ENCODE results near the gene TMEM59L.
"Not testable (repeated sequence)": the region's sequence is repeated elsewhere in the genome, so short reads cannot be mapped to it uniquely, and the experiment has no call there.

Gene TMEM59L

DNA sequence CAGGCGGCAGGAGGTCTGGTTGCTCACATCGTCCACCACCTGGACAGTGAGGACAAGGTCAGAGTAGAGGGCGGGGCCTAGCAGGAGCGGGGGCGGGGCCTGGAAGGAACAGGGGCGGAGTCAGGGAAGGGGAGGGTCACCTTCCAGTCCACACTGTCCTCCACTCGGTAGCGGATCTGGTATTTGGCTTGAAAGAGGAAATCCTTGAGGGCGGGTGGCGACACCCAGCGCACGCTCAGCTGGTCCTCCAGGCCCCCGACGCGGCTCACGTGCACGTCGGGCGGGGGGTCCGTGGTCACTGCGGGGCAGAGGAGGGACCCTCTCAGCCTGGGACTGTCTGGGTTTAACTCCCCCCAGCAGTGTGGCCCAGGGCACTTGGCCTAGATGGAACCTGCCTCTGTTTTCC, 15.9 kb upstream of the TMEM59L start:
- H3K9me3 ChIP-seq (ENCODE audit: low read length): no peaks in the 10 kb centered on the region
- peaks cover 0 to 43% of the 10 kb centered on the region in 2 donors for H3K27me3 ChIP-seq (ENCODE audit: control insufficient read depth in 1 of 2, insufficient read depth in 2 of 2, low read length in 2 of 2)
- H3K27ac ChIP-seq (ENCODE audit: low read depth, low read length): no peak overlapping the region
- H3K9ac ChIP-seq (ENCODE audit: low read length): no peak overlapping the region
- peaks cover 8% of the 10 kb centered on the region for H3K4me1 ChIP-seq (ENCODE audit: insufficient read depth, low read length)
- no peaks in the 10 kb centered on the region for H3K36me3 ChIP-seq (ENCODE audit: insufficient read depth, low read length)
- H3K4me3 ChIP-seq (ENCODE audit: low read depth in 1 of 2, low read length in 2 of 2): no peak overlapping the region

DNA sequence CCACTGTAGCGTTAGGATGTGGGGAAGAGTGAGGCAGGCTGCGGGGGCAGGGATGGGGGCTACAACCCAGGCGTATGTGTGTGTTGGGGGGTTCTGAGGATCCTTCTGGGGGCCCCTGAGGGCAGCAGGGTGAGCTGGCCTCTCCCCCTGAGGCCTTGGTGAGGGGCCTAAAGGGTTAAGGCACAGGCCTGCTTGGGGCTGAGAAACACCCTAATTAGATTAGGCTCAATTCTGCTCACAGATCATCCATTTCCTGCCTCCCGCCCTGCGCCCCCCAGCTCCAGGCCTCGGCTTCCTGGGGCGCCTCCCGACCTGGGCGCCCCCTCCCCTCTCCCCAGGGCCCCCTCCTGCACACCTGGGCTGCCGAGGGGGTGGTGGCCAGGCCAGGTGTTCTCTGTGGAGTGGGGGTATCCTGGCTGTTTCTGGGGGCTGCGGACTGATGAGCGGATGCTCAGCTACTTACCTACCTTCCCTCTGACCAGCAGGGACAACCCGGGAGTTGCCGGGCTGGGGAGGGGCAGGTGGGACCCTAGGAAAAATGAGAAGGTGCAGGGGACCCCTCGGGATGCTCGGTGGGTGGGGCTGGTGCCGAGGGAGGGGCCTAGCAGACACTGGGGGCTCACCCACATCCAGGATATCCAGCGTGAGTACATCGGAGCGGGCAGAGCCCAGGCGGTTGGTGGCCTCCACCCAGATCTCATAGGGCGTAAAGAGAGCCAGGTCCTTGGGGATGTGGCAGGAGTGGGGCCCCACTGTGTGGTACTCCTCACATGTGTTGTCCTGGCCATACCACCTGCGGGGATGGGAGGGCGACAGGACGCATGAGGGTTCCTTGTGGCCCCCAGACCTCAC, 14.6 kb upstream of the TMEM59L start:
- no peaks in the 10 kb centered on the region for H3K36me3 ChIP-seq (ENCODE audit: insufficient read depth, low read length)
- peaks cover 8% of the 10 kb centered on the region for H3K4me1 ChIP-seq (ENCODE audit: insufficient read depth, low read length)
- H3K27ac ChIP-seq (ENCODE audit: low read depth, low read length): no peak overlapping the region
- H3K4me3 ChIP-seq (ENCODE audit: low read depth in 1 of 2, low read length in 2 of 2): no peak overlapping the region
- H3K27me3 ChIP-seq (ENCODE audit: control insufficient read depth in 1 of 2, insufficient read depth in 2 of 2, low read length in 2 of 2): peaks cover 0 to 53% of the 10 kb centered on the region in 2 donors
- H3K9me3 ChIP-seq (ENCODE audit: low read length): no peaks in the 10 kb centered on the region
- no peak overlapping the region for H3K9ac ChIP-seq (ENCODE audit: low read length)

DNA sequence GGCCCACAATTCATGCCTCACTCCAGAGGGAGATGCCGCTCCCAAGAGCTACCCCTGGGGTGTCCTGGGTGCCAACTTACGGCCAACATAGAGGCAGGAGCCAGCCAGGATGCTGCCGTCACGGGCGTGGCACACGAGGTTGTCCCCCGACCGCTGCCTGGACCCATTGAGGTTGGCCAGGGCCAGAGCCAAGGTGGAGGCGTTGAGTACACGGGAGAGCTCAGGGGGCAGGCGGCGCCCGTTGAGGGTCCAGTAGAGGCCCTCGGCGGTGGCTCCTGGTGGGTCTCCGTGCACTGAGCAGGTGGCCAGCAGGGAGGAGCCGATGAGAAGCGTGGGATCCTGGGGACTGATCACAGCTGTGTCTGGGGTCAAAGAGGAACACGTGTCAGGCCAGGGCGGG, 13.2 kb upstream of the TMEM59L start:
- H3K9me3 ChIP-seq (ENCODE audit: low read length): no peaks in the 10 kb centered on the region
- H3K4me3 ChIP-seq (ENCODE audit: low read depth in 1 of 2, low read length in 2 of 2): no peak overlapping the region
- no peak overlapping the region for H3K9ac ChIP-seq (ENCODE audit: low read length)
- H3K36me3 ChIP-seq (ENCODE audit: insufficient read depth, low read length): no peaks in the 10 kb centered on the region
- peaks cover 5% of the 10 kb centered on the region for H3K4me1 ChIP-seq (ENCODE audit: insufficient read depth, low read length)
- H3K27me3 ChIP-seq (ENCODE audit: control insufficient read depth in 1 of 2, insufficient read depth in 2 of 2, low read length in 2 of 2): peaks cover 5 to 67% of the 10 kb centered on the region in 2 donors
- H3K27ac ChIP-seq (ENCODE audit: low read depth, low read length): no peak overlapping the region

DNA sequence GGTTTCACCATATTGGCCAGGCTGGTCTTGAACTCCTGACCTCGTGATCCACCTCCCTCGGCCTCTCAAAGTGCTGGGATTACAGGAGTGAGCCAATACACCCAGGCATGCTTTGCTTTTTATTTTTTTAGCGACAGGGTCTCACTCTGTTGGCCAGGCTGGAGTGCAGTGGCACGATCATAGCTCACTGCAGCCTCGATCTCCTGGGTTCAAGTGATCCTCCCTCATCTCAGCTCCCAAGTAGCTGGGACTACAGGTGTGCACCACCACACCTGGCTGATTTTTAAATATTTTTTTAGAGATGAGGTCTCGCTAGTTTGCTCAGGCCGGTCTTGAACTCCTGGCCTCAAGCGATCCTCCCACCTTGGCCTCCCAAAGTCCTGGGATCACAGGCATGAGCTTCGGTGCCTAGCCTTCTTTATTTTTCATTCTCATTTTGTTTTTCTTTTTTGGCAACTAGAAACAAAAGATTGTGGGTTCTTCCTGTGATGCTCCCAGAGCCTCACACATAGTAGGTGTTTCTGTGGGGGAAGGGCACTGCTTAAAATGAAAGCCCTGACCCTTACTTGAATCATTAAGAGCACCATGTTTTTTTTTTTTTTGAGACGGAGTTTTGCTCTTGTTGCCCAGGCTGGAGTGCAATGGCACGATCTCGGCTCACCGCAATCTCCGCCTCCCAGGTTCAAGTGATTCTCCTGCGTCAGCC, 11.8 kb upstream of the TMEM59L start:
- not testable (repeated sequence) for H3K36me3 ChIP-seq (ENCODE audit: insufficient read depth, low read length); H3K4me1 ChIP-seq (ENCODE audit: insufficient read depth, low read length); H3K9me3 ChIP-seq (ENCODE audit: low read length); H3K4me3 ChIP-seq (ENCODE audit: low read depth in 1 of 2, low read length in 2 of 2); H3K9ac ChIP-seq (ENCODE audit: low read length); H3K27ac ChIP-seq (ENCODE audit: low read depth, low read length)
- H3K27me3 ChIP-seq (ENCODE audit: control insufficient read depth in 1 of 2, insufficient read depth in 2 of 2, low read length in 2 of 2): peaks cover 19 to 81% of the 10 kb centered on the region in 2 donors

DNA sequence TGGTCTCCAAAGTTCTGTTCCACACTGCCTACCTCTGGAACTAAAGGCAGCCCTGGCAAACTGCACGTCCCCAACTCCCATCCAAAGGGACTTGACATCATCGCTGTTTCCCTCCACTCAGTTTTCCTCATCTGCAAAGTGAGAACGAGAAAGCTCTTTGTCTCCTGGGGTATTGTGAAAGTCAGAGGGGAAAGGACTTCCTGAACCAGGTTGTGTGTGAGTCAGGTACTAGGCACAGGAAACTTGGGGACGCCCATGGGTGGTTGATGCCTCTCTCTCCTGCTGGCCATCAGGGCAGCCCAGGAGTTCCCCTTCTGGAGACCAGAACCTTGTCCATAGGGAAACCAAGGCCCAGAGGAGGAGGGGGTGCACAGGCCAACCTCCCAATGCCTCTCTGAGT, 10.8 kb upstream of the TMEM59L start:
- Histone ChIP-seq H3K4me1 (ENCODE audit: insufficient read depth, low read length) (no peaks in the 10 kb centered on the region), H3K9ac (ENCODE audit: low read length) (no peak overlapping the region), H3K27ac (ENCODE audit: low read depth, low read length) (no peak overlapping the region), H3K27me3 (ENCODE audit: control insufficient read depth in 1 of 2, insufficient read depth in 2 of 2, low read length in 2 of 2) (peaks cover 19 to 78% of the 10 kb centered on the region in 2 donors), H3K4me3 (ENCODE audit: low read depth in 1 of 2, low read length in 2 of 2) (no peak overlapping the region), H3K36me3 (ENCODE audit: insufficient read depth, low read length) (no peaks in the 10 kb centered on the region), H3K9me3 (ENCODE audit: low read length) (no peaks in the 10 kb centered on the region)

DNA sequence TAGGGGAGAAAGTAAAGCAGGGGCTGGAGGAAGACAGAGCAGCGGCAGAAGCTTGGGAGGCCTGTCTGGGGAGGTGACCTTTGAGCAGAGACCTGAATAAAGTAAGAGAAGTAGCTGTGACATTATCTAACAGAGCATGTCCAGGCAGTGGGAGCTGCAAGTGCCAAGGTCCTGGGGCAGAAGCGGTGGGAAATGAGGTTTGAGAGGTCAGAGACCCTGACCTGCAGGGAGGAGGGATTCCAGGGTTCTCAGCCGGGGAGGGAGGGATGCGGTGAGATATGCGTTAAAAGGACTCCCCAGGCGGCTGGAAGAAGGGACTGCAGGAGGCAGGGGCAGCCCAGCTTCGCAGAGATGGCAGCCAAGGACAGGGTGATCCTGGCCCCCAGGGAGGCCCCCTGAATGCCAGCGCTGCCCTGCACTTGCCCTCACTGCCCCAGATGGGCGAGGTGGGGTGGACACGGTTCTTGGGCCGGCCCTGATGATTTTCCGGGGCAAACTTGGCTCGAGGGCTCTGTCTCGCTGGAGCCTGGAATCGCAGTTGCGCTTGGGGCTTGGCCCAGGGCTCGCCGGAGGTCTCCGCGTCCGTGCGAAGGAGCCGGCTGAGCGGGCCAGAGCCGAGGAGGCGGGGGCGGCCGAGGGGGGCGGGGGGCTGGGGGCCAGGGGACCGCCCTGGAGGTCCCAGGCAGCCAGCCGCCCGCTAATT, 9.3 kb upstream of the TMEM59L start:
- H3K4me3 ChIP-seq (ENCODE audit: low read depth in 1 of 2, low read length in 2 of 2): no peak overlapping the region
- peaks cover 28 to 78% of the 10 kb centered on the region in 2 donors for H3K27me3 ChIP-seq (ENCODE audit: control insufficient read depth in 1 of 2, insufficient read depth in 2 of 2, low read length in 2 of 2)
- H3K4me1 ChIP-seq (ENCODE audit: insufficient read depth, low read length): no peaks in the 10 kb centered on the region
- H3K9me3 ChIP-seq (ENCODE audit: low read length): no peaks in the 10 kb centered on the region
- H3K27ac ChIP-seq (ENCODE audit: low read depth, low read length): no peak overlapping the region
- H3K36me3 ChIP-seq (ENCODE audit: insufficient read depth, low read length): no peaks in the 10 kb centered on the region
- H3K9ac ChIP-seq (ENCODE audit: low read length): no peak overlapping the region

DNA sequence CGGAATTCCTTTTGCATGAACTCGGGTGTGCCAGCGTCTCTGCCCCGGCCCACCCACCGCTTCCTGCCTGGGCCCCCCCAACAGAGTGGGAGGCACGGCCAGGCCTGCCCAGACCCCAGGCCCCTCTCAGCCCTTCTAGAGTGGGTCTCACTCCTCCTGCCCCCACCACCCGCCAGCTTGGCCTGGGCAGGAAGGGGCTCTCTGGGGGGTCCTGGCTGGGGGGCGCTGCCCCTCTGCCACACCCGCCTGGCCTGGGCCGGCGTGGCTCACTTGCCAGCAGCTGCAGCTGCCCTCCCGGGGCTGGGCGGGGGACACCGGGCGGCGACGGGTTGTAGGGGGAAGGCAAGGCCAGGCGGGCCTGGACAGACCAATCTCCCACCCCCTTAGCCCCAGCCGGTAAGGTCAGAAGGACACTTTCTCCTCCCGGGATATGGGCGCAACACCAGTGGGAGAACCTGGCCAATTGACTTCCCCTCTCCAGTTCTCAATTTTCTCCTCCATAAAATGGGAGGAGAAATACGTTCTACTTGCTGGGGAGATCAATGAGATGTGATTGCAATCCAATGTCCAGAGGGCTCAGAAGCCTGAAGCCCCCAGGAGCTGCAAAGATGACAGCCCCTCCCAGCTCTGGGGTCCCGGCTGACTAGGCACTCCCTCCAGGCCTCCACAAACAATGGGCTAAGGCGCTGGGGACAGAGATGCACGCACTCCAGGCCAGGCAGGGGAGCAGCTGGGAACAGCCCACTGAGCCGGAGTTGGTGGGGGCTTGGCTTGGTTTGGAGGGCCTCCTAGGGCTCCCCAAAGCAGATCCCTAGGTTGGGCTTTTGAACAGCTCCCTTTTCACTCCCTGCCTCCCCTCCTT, 8.5 kb upstream of the TMEM59L start:
- H3K9ac ChIP-seq (ENCODE audit: low read length): no peak overlapping the region
- H3K9me3 ChIP-seq (ENCODE audit: low read length): no peaks in the 10 kb centered on the region
- no peak overlapping the region for H3K4me3 ChIP-seq (ENCODE audit: low read depth in 1 of 2, low read length in 2 of 2)
- H3K36me3 ChIP-seq (ENCODE audit: insufficient read depth, low read length): no peaks in the 10 kb centered on the region
- H3K4me1 ChIP-seq (ENCODE audit: insufficient read depth, low read length): no peaks in the 10 kb centered on the region
- H3K27ac ChIP-seq (ENCODE audit: low read depth, low read length): no peak overlapping the region
- peaks cover 36 to 78% of the 10 kb centered on the region in 2 donors for H3K27me3 ChIP-seq (ENCODE audit: control insufficient read depth in 1 of 2, insufficient read depth in 2 of 2, low read length in 2 of 2)

DNA sequence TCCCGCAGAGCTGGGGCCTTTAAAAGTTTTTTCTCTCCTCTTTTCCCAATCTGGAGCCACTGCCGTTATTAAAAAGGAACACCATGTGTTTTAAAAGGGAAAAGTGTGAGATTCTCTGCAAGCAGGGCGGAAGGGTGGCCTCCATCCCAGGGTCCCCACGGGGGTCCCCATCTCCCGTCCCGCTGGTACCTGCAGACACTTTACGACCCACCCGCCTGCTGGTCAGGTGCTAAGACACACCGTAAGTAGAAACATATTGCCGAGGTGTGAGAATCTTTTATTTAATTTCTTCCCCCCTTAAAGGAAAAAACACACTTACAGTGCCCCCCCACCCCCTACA, 7.9 kb upstream of the TMEM59L start:
- Histone ChIP-seq H3K4me3 (ENCODE audit: low read depth in 1 of 2, low read length in 2 of 2) (no peak overlapping the region), H3K4me1 (ENCODE audit: insufficient read depth, low read length) (no peaks in the 10 kb centered on the region), H3K9me3 (ENCODE audit: low read length) (no peaks in the 10 kb centered on the region), H3K27me3 (ENCODE audit: control insufficient read depth in 1 of 2, insufficient read depth in 2 of 2, low read length in 2 of 2) (peaks cover 42 to 78% of the 10 kb centered on the region in 2 donors), H3K27ac (ENCODE audit: low read depth, low read length) (no peak overlapping the region), H3K36me3 (ENCODE audit: insufficient read depth, low read length) (no peaks in the 10 kb centered on the region), H3K9ac (ENCODE audit: low read length) (no peak overlapping the region)

DNA sequence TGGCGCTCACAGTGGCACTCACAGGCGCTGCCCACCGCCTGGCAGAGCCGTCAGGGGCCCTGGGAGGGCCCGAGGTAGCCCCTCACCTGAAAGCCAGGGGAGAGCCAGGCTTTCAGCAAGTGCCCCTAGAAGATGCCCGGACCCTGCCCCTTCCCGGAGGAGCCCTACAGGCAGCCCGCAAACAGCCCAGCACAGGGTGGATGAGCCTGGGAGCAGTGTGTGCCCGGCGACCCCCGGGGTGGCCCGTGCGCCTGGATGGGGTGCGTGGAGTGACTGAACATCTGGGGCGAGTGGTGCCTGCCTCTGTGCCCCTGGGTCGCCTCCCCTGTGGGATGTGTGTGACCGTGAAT, 7.5 kb upstream of the TMEM59L start:
- Histone ChIP-seq H3K9me3 (ENCODE audit: low read length) (no peaks in the 10 kb centered on the region), H3K27ac (ENCODE audit: low read depth, low read length) (no peak overlapping the region), H3K4me3 (ENCODE audit: low read depth in 1 of 2, low read length in 2 of 2) (no peak overlapping the region), H3K27me3 (ENCODE audit: control insufficient read depth in 1 of 2, insufficient read depth in 2 of 2, low read length in 2 of 2) (peaks cover 45 to 78% of the 10 kb centered on the region in 2 donors), H3K4me1 (ENCODE audit: insufficient read depth, low read length) (no peaks in the 10 kb centered on the region), H3K36me3 (ENCODE audit: insufficient read depth, low read length) (no peaks in the 10 kb centered on the region), H3K9ac (ENCODE audit: low read length) (no peak overlapping the region)

DNA sequence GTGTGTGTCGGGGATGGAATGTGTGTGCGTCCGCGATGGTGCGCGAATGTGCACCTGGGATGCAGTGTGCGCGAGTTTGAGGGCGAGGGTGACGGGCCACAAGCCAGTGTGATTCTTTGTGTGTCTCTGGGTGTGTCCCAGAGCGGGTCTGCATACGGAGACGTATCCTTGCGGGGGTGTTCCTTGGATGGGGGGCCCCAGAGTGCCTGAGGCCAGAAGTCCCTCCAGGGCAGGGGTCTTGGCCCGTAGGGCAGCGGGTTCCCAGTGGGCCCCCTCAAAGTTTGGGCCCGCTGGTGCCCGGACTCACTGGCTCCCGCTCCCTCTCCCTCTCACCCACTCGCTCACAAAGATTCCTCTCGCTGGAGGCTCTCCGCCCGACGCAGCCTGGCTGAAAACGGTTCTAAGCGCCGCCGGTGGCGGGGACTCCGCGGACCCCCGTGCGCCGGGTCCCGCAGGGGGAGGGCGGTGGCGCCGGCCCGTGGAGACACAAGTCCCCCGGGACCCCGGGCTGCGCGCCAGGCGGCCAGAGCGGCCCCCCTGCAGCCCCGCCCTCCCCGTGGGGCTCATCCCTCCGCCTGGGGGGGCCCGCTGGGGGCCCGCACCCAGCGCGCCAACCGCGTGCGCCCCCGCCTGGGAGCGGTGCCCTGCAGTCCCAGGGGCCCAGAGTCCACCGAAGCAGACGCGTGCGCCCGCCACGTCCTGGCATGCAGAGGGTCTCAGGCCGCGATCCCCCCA, 7.0 kb upstream of the TMEM59L start:
- H3K4me1 ChIP-seq (ENCODE audit: insufficient read depth, low read length): no peaks in the 10 kb centered on the region
- H3K27me3 ChIP-seq (ENCODE audit: control insufficient read depth in 1 of 2, insufficient read depth in 2 of 2, low read length in 2 of 2): peaks cover 49 to 80% of the 10 kb centered on the region in 2 donors
- no peaks in the 10 kb centered on the region for H3K9me3 ChIP-seq (ENCODE audit: low read length)
- H3K9ac ChIP-seq (ENCODE audit: low read length): no peak overlapping the region
- no peak overlapping the region for H3K27ac ChIP-seq (ENCODE audit: low read depth, low read length)
- no peaks in the 10 kb centered on the region for H3K36me3 ChIP-seq (ENCODE audit: insufficient read depth, low read length)
- H3K4me3 ChIP-seq (ENCODE audit: low read depth in 1 of 2, low read length in 2 of 2): no peak overlapping the region

Data from muscle layer of colon (tissue), 2 donors.